ENCODE measurements around the gene CFAP61.

DNA sequence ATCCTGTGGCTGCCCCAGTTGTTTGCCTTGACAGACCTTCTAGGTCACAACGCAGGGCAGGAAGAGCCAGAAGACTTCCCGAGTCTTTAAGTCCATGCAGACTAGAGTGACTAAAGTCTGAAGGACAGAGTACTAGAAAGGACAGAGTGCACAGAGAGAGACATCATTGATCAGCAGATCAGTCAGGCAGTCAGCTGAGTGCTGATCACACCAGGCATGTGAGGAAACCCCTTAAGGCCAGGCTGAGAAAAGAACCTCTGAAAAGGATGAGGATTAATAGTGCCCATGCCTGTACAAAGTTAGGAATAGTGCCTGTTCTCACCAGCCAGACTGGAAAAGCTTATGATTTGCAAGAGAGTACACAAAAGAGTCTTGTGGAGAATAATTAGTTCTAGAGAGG is 91.3 kb downstream of the CFAP61 start:
- TF ChIP-seq, protein P1, sequence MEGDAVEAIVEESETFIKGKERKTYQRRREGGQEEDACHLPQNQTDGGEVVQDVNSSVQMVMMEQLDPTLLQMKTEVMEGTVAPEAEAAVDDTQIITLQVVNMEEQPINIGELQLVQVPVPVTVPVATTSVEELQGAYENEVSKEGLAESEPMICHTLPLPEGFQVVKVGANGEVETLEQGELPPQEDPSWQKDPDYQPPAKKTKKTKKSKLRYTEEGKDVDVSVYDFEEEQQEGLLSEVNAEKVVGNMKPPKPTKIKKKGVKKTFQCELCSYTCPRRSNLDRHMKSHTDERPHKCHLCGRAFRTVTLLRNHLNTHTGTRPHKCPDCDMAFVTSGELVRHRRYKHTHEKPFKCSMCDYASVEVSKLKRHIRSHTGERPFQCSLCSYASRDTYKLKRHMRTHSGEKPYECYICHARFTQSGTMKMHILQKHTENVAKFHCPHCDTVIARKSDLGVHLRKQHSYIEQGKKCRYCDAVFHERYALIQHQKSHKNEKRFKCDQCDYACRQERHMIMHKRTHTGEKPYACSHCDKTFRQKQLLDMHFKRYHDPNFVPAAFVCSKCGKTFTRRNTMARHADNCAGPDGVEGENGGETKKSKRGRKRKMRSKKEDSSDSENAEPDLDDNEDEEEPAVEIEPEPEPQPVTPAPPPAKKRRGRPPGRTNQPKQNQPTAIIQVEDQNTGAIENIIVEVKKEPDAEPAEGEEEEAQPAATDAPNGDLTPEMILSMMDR (IDR thresholded peaks at IDR 0.05; ENCODE audit: insufficient read depth, low read depth, low read length): no peak
- TF ChIP-seq EZH2 (IDR thresholded peaks at IDR 0.05; ENCODE audit: insufficient read depth, low read length): no peak

Data from astrocyte (in vitro differentiated cells and primary cell).